ENCODE measurements around the gene SGK1. TPM values are rescaled to one million over a fixed set of nuclear protein-coding genes. Genes with fewer than 3 reads are reported as not detected.

The SGK1 gene
- total RNA-seq, 1 donor from 2014 or later = 91.0 TPM

DNA sequence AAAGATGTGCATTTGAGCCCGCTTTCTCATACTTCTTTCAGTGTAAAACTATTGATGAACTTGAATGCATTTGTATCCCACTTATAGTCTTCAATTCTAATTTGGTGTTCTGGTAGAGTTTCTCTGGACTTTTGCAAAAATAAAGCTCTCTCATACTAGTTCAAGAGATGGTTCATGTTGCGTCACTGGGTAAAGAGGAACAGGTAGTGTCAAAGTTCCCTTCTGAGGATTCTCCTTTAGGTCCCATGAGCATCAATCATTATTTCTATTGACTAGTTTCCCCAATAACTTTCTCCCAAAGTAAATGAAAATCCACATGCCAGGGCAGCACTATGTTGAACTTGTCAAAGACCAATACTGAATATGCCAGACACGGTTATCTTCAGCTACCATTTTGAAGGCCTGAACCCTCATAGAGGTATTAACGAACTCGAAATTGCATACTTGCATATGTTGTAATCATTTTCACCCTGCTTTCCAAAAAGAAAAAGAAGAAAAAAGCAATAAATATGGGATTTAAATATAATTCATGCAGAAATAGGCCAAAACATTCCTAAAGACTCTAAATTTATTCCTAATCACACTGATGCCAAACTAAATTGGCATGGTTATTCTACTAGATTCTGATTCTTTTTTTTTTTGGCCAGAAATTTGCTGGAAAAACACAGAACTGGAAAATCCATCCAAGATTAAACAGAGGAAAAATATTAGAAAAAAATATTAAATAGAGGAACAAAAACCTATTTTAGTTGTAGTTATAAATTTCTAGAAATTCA lies 84.5 kb downstream of the SGK1 start:
- Mint-ChIP-seq H3K36me3 (ENCODE audit: low read depth) (no peaks in the 10 kb centered on the region), H3K4me3 (ENCODE audit: unreplicated experiment) (no peak overlapping the region), H3K9me3 (ENCODE audit: low read depth) (no peaks in the 10 kb centered on the region), H3K4me1 (ENCODE audit: low read depth) (peaks cover 12% of the 10 kb centered on the region), H3K27me3 (ENCODE audit: low read depth) (no peaks in the 10 kb centered on the region), H3K27ac (ENCODE audit: unreplicated experiment) (no peak overlapping the region)
- DNase-seq (ENCODE audit: low spot score) = no peak
- TF ChIP-seq, protein P1, sequence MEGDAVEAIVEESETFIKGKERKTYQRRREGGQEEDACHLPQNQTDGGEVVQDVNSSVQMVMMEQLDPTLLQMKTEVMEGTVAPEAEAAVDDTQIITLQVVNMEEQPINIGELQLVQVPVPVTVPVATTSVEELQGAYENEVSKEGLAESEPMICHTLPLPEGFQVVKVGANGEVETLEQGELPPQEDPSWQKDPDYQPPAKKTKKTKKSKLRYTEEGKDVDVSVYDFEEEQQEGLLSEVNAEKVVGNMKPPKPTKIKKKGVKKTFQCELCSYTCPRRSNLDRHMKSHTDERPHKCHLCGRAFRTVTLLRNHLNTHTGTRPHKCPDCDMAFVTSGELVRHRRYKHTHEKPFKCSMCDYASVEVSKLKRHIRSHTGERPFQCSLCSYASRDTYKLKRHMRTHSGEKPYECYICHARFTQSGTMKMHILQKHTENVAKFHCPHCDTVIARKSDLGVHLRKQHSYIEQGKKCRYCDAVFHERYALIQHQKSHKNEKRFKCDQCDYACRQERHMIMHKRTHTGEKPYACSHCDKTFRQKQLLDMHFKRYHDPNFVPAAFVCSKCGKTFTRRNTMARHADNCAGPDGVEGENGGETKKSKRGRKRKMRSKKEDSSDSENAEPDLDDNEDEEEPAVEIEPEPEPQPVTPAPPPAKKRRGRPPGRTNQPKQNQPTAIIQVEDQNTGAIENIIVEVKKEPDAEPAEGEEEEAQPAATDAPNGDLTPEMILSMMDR (IDR thresholded peaks at IDR 0.05) = no peak

DNA sequence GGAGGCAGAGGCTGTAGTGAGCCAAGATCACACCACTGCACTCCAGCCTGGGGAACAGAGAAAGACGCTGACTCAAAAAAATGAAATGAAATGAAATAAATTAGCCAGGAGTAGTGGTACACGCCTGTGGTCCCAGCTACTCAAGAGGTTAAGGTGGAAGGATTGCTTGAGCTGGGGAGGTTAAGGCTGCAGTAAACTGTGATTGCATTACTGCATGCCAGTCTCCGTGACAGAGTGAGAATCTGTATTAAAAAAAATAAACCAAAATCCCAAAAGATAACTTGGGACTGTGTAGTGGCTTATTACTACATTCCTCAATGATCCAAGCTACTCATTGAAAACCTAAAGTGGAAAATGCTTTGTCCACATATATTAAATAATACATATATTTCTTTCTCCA lies 87.0 kb downstream of the SGK1 start:
- TF ChIP-seq, protein P1 (IDR thresholded peaks at IDR 0.05) = no peak
- Mint-ChIP-seq H3K4me3 (ENCODE audit: unreplicated experiment) (no peak overlapping the region), H3K36me3 (ENCODE audit: low read depth) (no peaks in the 10 kb centered on the region), H3K4me1 (ENCODE audit: low read depth) (peaks cover 8% of the 10 kb centered on the region), H3K27me3 (ENCODE audit: low read depth) (no peaks in the 10 kb centered on the region), H3K9me3 (ENCODE audit: low read depth) (no peaks in the 10 kb centered on the region), H3K27ac (ENCODE audit: unreplicated experiment) (no peak overlapping the region)
- DNase-seq (ENCODE audit: low spot score) = no peak

DNA sequence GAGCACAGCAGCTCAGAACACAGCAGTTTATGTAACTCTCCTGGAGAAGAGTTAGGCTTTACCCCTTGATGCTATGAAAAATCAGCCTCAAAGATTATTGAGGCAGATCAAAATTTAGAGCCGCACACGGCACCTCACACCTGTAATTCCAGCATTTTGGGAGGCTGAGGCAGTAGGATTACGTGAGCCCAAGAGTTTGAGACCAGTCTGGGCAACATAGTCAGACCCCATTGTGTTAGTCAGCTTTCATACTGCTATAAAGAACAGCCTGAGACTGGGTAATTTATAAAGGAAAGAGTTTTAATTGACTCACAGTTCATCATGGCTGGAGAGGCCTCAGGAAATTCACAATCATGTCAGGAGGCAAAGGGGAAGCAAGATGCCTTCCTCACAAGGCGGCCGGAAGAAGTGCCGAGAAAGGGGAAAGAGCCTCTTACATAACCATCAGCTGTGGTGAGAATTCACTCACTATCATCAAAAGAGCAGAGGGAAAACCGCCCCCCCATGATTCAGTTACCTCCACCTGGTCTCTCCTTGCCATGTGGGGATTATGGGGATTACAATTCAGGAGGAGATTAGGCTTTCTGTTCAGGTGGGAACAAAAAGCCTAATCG lies 87.7 kb downstream of the SGK1 start:
- Mint-ChIP-seq H3K27me3 (ENCODE audit: low read depth) (no peaks in the 10 kb centered on the region), H3K27ac (ENCODE audit: unreplicated experiment) (no peak overlapping the region), H3K36me3 (ENCODE audit: low read depth) (no peaks in the 10 kb centered on the region), H3K4me1 (ENCODE audit: low read depth) (peaks cover 3% of the 10 kb centered on the region), H3K4me3 (ENCODE audit: unreplicated experiment) (no peak overlapping the region), H3K9me3 (ENCODE audit: low read depth) (no peaks in the 10 kb centered on the region)
- no peak for DNase-seq (ENCODE audit: low spot score)
- TF ChIP-seq, protein P1 (IDR thresholded peaks at IDR 0.05) = no peak

DNA sequence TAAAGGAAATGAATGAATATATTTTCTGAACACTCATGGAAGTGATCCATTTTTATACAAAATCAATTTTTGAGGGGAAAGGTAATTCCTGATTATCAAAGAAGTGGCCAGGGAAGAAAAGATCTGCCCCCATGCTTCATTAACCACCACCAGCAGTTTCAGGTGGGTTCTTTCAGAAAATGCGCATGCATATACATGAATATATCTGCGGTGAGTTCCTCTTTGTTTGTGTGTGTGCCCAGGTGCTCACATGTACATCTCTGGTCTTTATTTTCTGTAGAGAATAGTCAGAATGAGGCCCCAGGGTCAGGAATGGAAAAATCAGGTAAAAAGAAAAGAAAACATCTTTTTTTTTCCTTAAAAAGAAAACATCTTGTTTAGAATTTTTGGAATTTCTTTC lies 88.4 kb downstream of the SGK1 start:
- DNase-seq (ENCODE audit: low spot score) = no peak
- Mint-ChIP-seq H3K9me3 (ENCODE audit: low read depth) (no peaks in the 10 kb centered on the region), H3K4me3 (ENCODE audit: unreplicated experiment) (no peak overlapping the region), H3K4me1 (ENCODE audit: low read depth) (no peaks in the 10 kb centered on the region), H3K27ac (ENCODE audit: unreplicated experiment) (no peak overlapping the region), H3K27me3 (ENCODE audit: low read depth) (no peaks in the 10 kb centered on the region), H3K36me3 (ENCODE audit: low read depth) (no peaks in the 10 kb centered on the region)
- TF ChIP-seq, protein P1 (IDR thresholded peaks at IDR 0.05) = no peak

DNA sequence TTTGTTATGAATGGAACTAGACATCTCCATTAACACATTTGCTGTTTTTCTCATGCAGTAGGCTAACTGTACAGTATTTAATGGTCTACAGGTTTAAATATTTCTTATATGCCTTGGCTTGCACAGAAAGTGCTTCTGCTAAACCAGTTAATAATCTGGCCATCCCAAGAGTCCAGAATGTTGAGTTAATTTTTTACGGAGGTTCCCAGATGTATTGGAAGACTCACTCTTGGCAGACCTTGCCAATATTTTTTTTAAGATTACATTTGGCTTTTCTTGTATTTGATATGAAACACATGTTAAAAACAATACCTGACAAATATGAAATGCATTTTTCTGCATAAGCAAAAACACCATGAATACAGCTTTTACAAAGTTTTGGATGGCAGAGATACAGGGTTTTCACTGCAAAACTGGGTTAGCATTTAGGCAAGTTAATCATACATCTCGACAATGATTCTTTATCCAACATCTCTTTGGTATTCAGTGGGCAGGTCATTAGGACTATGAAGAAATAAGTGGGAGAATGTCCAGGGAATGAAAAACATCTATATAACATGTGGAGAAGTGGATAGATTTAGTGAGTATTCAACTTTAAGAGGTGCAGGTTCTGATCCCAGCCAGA lies 94.0 kb downstream of the SGK1 start:
- no peak for DNase-seq (ENCODE audit: low spot score)
- Mint-ChIP-seq H3K27ac (ENCODE audit: unreplicated experiment) (peak overlapping the region; percentile 6), H3K4me1 (ENCODE audit: low read depth) (peaks cover 7% of the 10 kb centered on the region), H3K4me3 (ENCODE audit: unreplicated experiment) (no peak overlapping the region), H3K9me3 (ENCODE audit: low read depth) (no peaks in the 10 kb centered on the region), H3K27me3 (ENCODE audit: low read depth) (no peaks in the 10 kb centered on the region), H3K36me3 (ENCODE audit: low read depth) (no peaks in the 10 kb centered on the region)
- TF ChIP-seq, protein P1 (IDR thresholded peaks at IDR 0.05) = no peak
